Natural killer cell (primary cell): Measurements from ENCODE around the gene CER1. TPM values are rescaled to one million over a fixed set of nuclear protein-coding genes. Genes with fewer than 3 reads are reported as not detected.

Experiments
- ATAC-seq, 3 donors: fragments of 150-1000 bp in 2 of 3; fragments of 200-7000 bp in 1 of 3; cut with Tn5 transposase; 1 replicate in 1 of 3; 2 replicates in 2 of 3; pipeline ENCODE4 v1.10.0; 2021; ENCODE audit warnings: mild to moderate bottlenecking in 2 of 3, moderate library complexity in 2 of 3
- DNase-seq, 2 donors: peaks; one replicate each; pipeline versions ENCODE4 v3.0.0 to v3.0.0-alpha.2; 2013 to 2021; ENCODE audit warnings: mixed read lengths in 1 of 2
- H3K27ac ChIP-seq: one replicate; pipeline ENCODE4 v1.5.1; 2013; ENCODE audit warnings: mild to moderate bottlenecking, low read length
- H3K27me3 ChIP-seq: one replicate; pipeline ENCODE4 v1.6.1; 2013; ENCODE audit warnings: low read length; ENCODE audit not compliant: control insufficient read depth, insufficient read depth
- H3K36me3 ChIP-seq: one replicate; pipeline ENCODE4 v1.6.1; 2013; ENCODE audit warnings: low read length; ENCODE audit not compliant: control insufficient read depth, insufficient read depth
- H3K4me1 ChIP-seq: one replicate; pipeline ENCODE4 v1.6.1; 2013; ENCODE audit warnings: low read length; ENCODE audit not compliant: control insufficient read depth, insufficient read depth
- H3K4me3 ChIP-seq: one replicate; pipeline ENCODE4 v1.5.1; 2013; ENCODE audit warnings: low read length
- H3K9me3 ChIP-seq: one replicate; pipeline ENCODE4 v1.6.1; 2013; ENCODE audit warnings: low read length; ENCODE audit not compliant: control insufficient read depth, insufficient read depth
- H3K27ac Mint-ChIP-seq, 2 donors: one replicate each; pipeline ENCODE4 v1.8.0; 2022; ENCODE audit warnings: mild to moderate bottlenecking in 2 of 2, mixed read lengths in 2 of 2, moderate library complexity in 1 of 2
- H3K27me3 Mint-ChIP-seq, 2 donors: one replicate each; pipeline ENCODE4 v1.8.0; 2022; ENCODE audit warnings: low read depth in 2 of 2, mixed read lengths in 2 of 2
- H3K36me3 Mint-ChIP-seq: one replicate; pipeline ENCODE4 v1.8.0; 2022; ENCODE audit warnings: mixed read lengths
- H3K4me1 Mint-ChIP-seq, 2 donors: one replicate each; pipeline ENCODE4 v1.8.0; 2022; ENCODE audit warnings: mixed read lengths in 2 of 2
- H3K4me3 Mint-ChIP-seq: one replicate; pipeline ENCODE4 v1.8.0; 2022; ENCODE audit warnings: mild to moderate bottlenecking, moderate library complexity, mixed read lengths
- H3K9me3 Mint-ChIP-seq, 2 donors: one replicate each; pipeline ENCODE4 v1.8.0; 2022; ENCODE audit warnings: mixed read lengths in 2 of 2
- CTCF ChIP-seq: fragments of 200-600 bp; IDR thresholded peaks from one replicate; pipeline ENCODE4 v1.8.0; 2022; ENCODE audit warnings: antibody characterized with exemption
- WGBS: methylation state at CpG from one replicate; pipeline ENCODE4 v1.1.7; 2013; ENCODE audit warnings: missing lambda C conversion rate; ENCODE audit not compliant: insufficient coverage; 5-methylcytosine and 5-hydroxymethylcytosine counted together
- intact Hi-C: fragments of 100-400 bp; cut with micrococcal nuclease; formaldehyde crosslinking; loops from one replicate; pipeline ENCODE4 v1.14.2; 2022
- total RNA-seq, 4 donors: library from RNA; stranded (reverse); fragments of 120-200 nt in 1 of 4; gene quantifications; one replicate each; pipeline versions ENCODE4 v1.2.3 to v1.2.4, GENCODE V29; 2013 to 2022

Gene CER1
- total RNA-seq, 3 donors from 2014 or later (not counting 1 experiment from before 2014, with no cell fraction given): not detected

GRCh38 chr9:14731294-14731981 is 8.9 kb upstream of the CER1 start:
- intact Hi-C loops: no loop called here
- no peaks in the 10 kb centered on the region for H3K4me1 ChIP-seq
- WGBS: 100% methylated on average over 1 of the region's 1 CpG
- no peak for TF ChIP-seq CTCF
- H3K27me3 Mint-ChIP-seq: peaks cover 3 to 14% of the 10 kb centered on the region in 2 donors
- no peaks in the 10 kb centered on the region for H3K27me3 ChIP-seq
- no peaks in the 10 kb centered on the region for H3K36me3 ChIP-seq
- H3K4me3 Mint-ChIP-seq: no peak overlapping the region
- no peak for DNase-seq
- ATAC-seq: no peak
- no peaks in the 10 kb centered on the region for H3K9me3 Mint-ChIP-seq
- H3K27ac Mint-ChIP-seq: no peak overlapping the region
- no peaks in the 10 kb centered on the region for H3K36me3 Mint-ChIP-seq
- H3K27ac ChIP-seq: no peak overlapping the region
- no peak overlapping the region for H3K4me3 ChIP-seq
- no peaks in the 10 kb centered on the region for H3K4me1 Mint-ChIP-seq
- no peaks in the 10 kb centered on the region for H3K9me3 ChIP-seq

- WGBS: 100% methylated on average over 2 of the region's 2 CpGs
- Histone ChIP-seq H3K27ac (no peak overlapping the region), H3K36me3 (no peaks in the 10 kb centered on the region), H3K9me3 (no peaks in the 10 kb centered on the region), H3K27me3 (no peaks in the 10 kb centered on the region), H3K4me1 (no peaks in the 10 kb centered on the region), H3K4me3 (no peak overlapping the region)
- no peaks in the 10 kb centered on the region for H3K4me1 Mint-ChIP-seq
- no peak for TF ChIP-seq CTCF
- intact Hi-C loops: no loop called here
- ATAC-seq (no peak), DNase-seq (no peak)
- no peak overlapping the region for H3K27ac Mint-ChIP-seq
- H3K36me3 Mint-ChIP-seq: no peaks in the 10 kb centered on the region
- no peak overlapping the region for H3K4me3 Mint-ChIP-seq
- H3K9me3 Mint-ChIP-seq: no peaks in the 10 kb centered on the region
- H3K27me3 Mint-ChIP-seq: peaks cover 3 to 14% of the 10 kb centered on the region in 2 donors
These were observed 7.9 kb upstream of the CER1 start for GRCh38 chr9:14730461-14730898.

GRCh38 chr9:14723301-14723700 is 768 bp upstream of the CER1 start:
- no peak overlapping the region for H3K27ac Mint-ChIP-seq
- no peaks in the 10 kb centered on the region for H3K36me3 Mint-ChIP-seq
- no peaks in the 10 kb centered on the region for H3K4me1 Mint-ChIP-seq
- ATAC-seq (no peak), DNase-seq (no peak)
- intact Hi-C loops: no loop called here
- Histone ChIP-seq H3K4me3 (no peak overlapping the region), H3K9me3 (no peaks in the 10 kb centered on the region), H3K36me3 (no peaks in the 10 kb centered on the region), H3K27ac (no peak overlapping the region), H3K27me3 (no peaks in the 10 kb centered on the region), H3K4me1 (no peaks in the 10 kb centered on the region)
- TF ChIP-seq CTCF: no peak
- H3K27me3 Mint-ChIP-seq: peaks cover 9 to 36% of the 10 kb centered on the region in 2 donors
- no peaks in the 10 kb centered on the region for H3K9me3 Mint-ChIP-seq
- WGBS: 77% methylated on average over 3 of the region's 4 CpGs
- H3K4me3 Mint-ChIP-seq: no peak overlapping the region
